Measurements from ENCODE around the gene GDI1.

Gene GDI1

DNA sequence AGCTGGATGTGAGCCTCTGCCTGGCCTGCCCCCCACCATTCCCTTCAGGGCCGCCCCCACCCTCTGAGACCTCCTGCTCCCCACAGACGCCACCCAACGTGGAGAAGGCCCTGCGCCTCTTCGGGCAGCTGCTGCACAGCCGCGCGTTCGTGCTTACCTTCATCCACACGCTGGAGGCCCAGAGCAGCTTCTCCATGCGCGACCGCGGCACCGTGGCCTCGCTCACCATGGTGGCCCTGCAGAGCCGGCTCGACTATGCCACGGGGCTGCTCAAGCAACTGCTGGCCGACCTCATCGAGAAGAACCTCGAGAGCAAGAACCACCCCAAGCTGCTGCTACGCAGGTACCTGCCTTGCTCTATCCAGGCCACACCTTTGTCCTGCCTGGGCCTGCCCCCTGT is 31.3 kb downstream of the GDI1 start:
- TF ChIP-seq TCF4 (CRISPR knock-in tag; IDR thresholded peaks at IDR 0.05; ENCODE audit: borderline replicate concordance) (no peak), RARB (CRISPR knock-in tag; IDR thresholded peaks at IDR 0.05) (no peak), ISL1 (CRISPR knock-in tag; IDR thresholded peaks at IDR 0.05) (no peak), OSR1 (CRISPR knock-in tag; IDR thresholded peaks at IDR 0.05) (no peak), CSDC2 (CRISPR knock-in tag; IDR thresholded peaks at IDR 0.05) (no peak), SNAI2 (CRISPR knock-in tag; IDR thresholded peaks at IDR 0.05) (no peak), PPARA (CRISPR knock-in tag; IDR thresholded peaks at IDR 0.05; ENCODE audit: borderline replicate concordance) (no peak), ESRRG (CRISPR knock-in tag; IDR thresholded peaks at IDR 0.05) (no peak), BACH2 (CRISPR knock-in tag; IDR thresholded peaks at IDR 0.05; ENCODE audit: borderline replicate concordance) (no peak), ZFP3 (CRISPR knock-in tag; IDR thresholded peaks at IDR 0.05) (no peak), GLIS3 (CRISPR knock-in tag; IDR thresholded peaks at IDR 0.05) (no peak), ZFP30 (CRISPR knock-in tag; IDR thresholded peaks at IDR 0.05) (no peak), ZNF8 (CRISPR knock-in tag; IDR thresholded peaks at IDR 0.05) (no peak), ZNF565 (CRISPR knock-in tag; conservative IDR thresholded peaks at IDR 0.05; ENCODE audit: low read depth) (no peak), ZC3H10 (CRISPR knock-in tag; IDR thresholded peaks at IDR 0.05) (no peak)
- TF ChIP-seq, protein P1, sequence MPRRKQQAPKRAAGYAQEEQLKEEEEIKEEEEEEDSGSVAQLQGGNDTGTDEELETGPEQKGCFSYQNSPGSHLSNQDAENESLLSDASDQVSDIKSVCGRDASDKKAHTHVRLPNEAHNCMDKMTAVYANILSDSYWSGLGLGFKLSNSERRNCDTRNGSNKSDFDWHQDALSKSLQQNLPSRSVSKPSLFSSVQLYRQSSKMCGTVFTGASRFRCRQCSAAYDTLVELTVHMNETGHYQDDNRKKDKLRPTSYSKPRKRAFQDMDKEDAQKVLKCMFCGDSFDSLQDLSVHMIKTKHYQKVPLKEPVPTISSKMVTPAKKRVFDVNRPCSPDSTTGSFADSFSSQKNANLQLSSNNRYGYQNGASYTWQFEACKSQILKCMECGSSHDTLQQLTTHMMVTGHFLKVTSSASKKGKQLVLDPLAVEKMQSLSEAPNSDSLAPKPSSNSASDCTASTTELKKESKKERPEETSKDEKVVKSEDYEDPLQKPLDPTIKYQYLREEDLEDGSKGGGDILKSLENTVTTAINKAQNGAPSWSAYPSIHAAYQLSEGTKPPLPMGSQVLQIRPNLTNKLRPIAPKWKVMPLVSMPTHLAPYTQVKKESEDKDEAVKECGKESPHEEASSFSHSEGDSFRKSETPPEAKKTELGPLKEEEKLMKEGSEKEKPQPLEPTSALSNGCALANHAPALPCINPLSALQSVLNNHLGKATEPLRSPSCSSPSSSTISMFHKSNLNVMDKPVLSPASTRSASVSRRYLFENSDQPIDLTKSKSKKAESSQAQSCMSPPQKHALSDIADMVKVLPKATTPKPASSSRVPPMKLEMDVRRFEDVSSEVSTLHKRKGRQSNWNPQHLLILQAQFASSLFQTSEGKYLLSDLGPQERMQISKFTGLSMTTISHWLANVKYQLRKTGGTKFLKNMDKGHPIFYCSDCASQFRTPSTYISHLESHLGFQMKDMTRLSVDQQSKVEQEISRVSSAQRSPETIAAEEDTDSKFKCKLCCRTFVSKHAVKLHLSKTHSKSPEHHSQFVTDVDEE (CRISPR knock-in tag; IDR thresholded peaks at IDR 0.05): no peak
- TF ChIP-seq, protein P2, sequence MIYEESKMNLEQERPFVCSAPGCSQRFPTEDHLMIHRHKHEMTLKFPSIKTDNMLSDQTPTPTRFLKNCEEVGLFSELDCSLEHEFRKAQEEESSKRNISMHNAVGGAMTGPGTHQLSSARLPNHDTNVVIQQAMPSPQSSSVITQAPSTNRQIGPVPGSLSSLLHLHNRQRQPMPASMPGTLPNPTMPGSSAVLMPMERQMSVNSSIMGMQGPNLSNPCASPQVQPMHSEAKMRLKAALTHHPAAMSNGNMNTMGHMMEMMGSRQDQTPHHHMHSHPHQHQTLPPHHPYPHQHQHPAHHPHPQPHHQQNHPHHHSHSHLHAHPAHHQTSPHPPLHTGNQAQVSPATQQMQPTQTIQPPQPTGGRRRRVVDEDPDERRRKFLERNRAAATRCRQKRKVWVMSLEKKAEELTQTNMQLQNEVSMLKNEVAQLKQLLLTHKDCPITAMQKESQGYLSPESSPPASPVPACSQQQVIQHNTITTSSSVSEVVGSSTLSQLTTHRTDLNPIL (CRISPR knock-in tag; IDR thresholded peaks at IDR 0.05; ENCODE audit: low read depth): no peak
- TF ChIP-seq, protein P3, sequence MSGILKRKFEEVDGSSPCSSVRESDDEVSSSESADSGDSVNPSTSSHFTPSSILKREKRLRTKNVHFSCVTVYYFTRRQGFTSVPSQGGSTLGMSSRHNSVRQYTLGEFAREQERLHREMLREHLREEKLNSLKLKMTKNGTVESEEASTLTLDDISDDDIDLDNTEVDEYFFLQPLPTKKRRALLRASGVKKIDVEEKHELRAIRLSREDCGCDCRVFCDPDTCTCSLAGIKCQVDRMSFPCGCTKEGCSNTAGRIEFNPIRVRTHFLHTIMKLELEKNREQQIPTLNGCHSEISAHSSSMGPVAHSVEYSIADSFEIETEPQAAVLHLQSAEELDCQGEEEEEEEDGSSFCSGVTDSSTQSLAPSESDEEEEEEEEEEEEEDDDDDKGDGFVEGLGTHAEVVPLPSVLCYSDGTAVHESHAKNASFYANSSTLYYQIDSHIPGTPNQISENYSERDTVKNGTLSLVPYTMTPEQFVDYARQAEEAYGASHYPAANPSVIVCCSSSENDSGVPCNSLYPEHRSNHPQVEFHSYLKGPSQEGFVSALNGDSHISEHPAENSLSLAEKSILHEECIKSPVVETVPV (CRISPR knock-in tag; IDR thresholded peaks at IDR 0.05): no peak
- TF ChIP-seq, protein P4, sequence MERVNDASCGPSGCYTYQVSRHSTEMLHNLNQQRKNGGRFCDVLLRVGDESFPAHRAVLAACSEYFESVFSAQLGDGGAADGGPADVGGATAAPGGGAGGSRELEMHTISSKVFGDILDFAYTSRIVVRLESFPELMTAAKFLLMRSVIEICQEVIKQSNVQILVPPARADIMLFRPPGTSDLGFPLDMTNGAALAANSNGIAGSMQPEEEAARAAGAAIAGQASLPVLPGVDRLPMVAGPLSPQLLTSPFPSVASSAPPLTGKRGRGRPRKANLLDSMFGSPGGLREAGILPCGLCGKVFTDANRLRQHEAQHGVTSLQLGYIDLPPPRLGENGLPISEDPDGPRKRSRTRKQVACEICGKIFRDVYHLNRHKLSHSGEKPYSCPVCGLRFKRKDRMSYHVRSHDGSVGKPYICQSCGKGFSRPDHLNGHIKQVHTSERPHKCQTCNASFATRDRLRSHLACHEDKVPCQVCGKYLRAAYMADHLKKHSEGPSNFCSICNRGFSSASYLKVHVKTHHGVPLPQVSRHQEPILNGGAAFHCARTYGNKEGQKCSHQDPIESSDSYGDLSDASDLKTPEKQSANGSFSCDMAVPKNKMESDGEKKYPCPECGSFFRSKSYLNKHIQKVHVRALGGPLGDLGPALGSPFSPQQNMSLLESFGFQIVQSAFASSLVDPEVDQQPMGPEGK (CRISPR knock-in tag; IDR thresholded peaks at IDR 0.05; ENCODE audit: borderline replicate concordance): no peak
- TF ChIP-seq, protein P5, sequence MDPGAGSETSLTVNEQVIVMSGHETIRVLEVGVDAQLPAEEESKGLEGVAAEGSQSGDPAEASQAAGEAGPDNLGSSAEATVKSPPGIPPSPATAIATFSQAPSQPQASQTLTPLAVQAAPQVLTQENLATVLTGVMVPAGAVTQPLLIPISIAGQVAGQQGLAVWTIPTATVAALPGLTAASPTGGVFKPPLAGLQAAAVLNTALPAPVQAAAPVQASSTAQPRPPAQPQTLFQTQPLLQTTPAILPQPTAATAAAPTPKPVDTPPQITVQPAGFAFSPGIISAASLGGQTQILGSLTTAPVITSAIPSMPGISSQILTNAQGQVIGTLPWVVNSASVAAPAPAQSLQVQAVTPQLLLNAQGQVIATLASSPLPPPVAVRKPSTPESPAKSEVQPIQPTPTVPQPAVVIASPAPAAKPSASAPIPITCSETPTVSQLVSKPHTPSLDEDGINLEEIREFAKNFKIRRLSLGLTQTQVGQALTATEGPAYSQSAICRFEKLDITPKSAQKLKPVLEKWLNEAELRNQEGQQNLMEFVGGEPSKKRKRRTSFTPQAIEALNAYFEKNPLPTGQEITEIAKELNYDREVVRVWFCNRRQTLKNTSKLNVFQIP (CRISPR knock-in tag; IDR thresholded peaks at IDR 0.05; ENCODE audit: borderline replicate concordance, low read depth): no peak
- ATAC-seq: no peak

DNA sequence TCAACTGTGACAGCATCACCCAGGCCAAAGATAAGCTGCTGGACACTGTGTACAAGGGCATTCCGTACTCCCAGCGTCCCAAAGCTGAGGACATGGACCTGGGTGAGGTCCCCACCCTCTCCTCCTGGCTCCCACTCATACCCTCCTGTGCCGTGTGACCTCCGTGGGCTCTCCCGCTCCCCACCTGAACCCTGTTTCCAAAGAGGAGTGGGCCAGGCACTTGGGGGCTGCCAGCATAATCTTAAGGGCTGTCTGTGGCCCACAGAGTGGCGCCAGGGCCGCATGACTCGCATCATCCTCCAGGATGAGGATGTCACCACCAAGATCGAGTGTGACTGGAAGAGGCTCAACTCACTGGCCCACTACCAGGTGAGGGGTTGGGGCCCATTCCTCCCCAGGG is 32.2 kb downstream of the GDI1 start:
- no peak for ATAC-seq
- TF ChIP-seq SNAI2 (CRISPR knock-in tag; IDR thresholded peaks at IDR 0.05): no peak
- no peak for TF ChIP-seq TCF4 (CRISPR knock-in tag; IDR thresholded peaks at IDR 0.05; ENCODE audit: borderline replicate concordance)
- TF ChIP-seq, protein P4 (CRISPR knock-in tag; IDR thresholded peaks at IDR 0.05; ENCODE audit: borderline replicate concordance): no peak

DNA sequence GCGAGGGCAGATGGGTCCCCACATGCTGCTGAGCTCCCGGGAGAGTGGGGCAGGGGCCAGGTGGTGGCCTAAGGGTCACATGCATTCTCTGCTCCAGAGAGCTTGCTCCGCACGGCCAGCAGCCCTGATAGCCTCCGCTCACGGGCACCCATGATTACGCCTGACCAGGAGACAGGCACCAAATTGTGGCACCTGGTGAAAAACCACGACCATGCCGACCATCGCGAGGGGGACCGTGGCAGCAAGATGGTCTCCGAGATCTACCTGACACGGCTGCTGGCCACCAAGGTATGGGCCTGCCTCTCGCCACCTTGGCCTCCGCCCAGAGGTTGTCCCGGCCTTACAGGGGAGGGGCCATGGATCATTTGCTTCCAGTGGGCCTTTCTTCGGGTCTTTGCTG is 32.9 kb downstream of the GDI1 start:
- no peak for ATAC-seq
- TF ChIP-seq, protein P5 (CRISPR knock-in tag; IDR thresholded peaks at IDR 0.05; ENCODE audit: borderline replicate concordance, low read depth): no peak
- TF ChIP-seq, protein P4 (CRISPR knock-in tag; IDR thresholded peaks at IDR 0.05; ENCODE audit: borderline replicate concordance): no peak
- TF ChIP-seq, protein P3 (CRISPR knock-in tag; IDR thresholded peaks at IDR 0.05): no peak
- TF ChIP-seq GLIS3 (CRISPR knock-in tag; IDR thresholded peaks at IDR 0.05) (no peak), ESRRG (CRISPR knock-in tag; IDR thresholded peaks at IDR 0.05) (no peak), BACH2 (CRISPR knock-in tag; IDR thresholded peaks at IDR 0.05; ENCODE audit: borderline replicate concordance) (no peak), ISL1 (CRISPR knock-in tag; IDR thresholded peaks at IDR 0.05) (no peak), ZNF8 (CRISPR knock-in tag; IDR thresholded peaks at IDR 0.05) (no peak), TCF4 (CRISPR knock-in tag; IDR thresholded peaks at IDR 0.05; ENCODE audit: borderline replicate concordance) (no peak), PPARA (CRISPR knock-in tag; IDR thresholded peaks at IDR 0.05; ENCODE audit: borderline replicate concordance) (no peak)

Measured in SK-N-SH treated with all-trans-retinoic acid at 6 μM for 48 hours (cell line).